GM21723 (cell line): ENCODE measurements around the gene RPP25.
A peak's percentile ranks its signal among the peaks of the same experiment; 100 is the strongest.

Experiments used
- ATAC-seq: cut with Tn5 transposase; IDR thresholded peaks from one replicate; pipeline ENCODE4 v1.9.1; 2021; ENCODE audit warnings: mild to moderate bottlenecking, moderate library complexity; ENCODE audit not compliant: unreplicated experiment

The RPP25 gene

GRCh38 chr15:74956648-74957475 lies at the start of gene RPP25:
RPP25 (minus strand) TSS chr15:74956772; CDS start chr15:74956583, 189 bp downstream.
- ATAC-seq = peak; percentile 79

GRCh38 chr15:75002398-75002797 lies 45.8 kb upstream of the RPP25 start:
- ATAC-seq = no peak

- ATAC-seq = no peak
Measured at GRCh38 chr15:75001310-75001709, 44.7 kb upstream of the RPP25 start.

GRCh38 chr15:74997543-74997942 lies 41.0 kb upstream of the RPP25 start:
- no peak for ATAC-seq

GRCh38 chr15:74997141-74997540 lies 40.6 kb upstream of the RPP25 start:
- ATAC-seq = no peak

GRCh38 chr15:74995779-74996765 lies 39.5 kb upstream of the RPP25 start:
- no peak for ATAC-seq

- ATAC-seq = peak; percentile 70
Measured at GRCh38 chr15:74995182-74995778, 38.7 kb upstream of the RPP25 start, which contains the start of gene SCAMP5. SCAMP5 (plus strand) TSS chr15:74995563; CDS start chr15:75011840, 16,277 bp downstream.

GRCh38 chr15:74994685-74995084 lies 38.1 kb upstream of the RPP25 start:
- ATAC-seq = no peak

- no peak for ATAC-seq
Measured at GRCh38 chr15:74994236-74994635, 37.7 kb upstream of the RPP25 start.

GRCh38 chr15:74992619-74993018 lies 36.0 kb upstream of the RPP25 start:
- no peak for ATAC-seq

- no peak for ATAC-seq
Measured at GRCh38 chr15:74989527-74989926, 33.0 kb upstream of the RPP25 start.

- ATAC-seq = no peak
Measured at GRCh38 chr15:74988007-74988800, 31.6 kb upstream of the RPP25 start.

- ATAC-seq = no peak
Measured at GRCh38 chr15:74983725-74984231, 27.2 kb upstream of the RPP25 start.

- no peak for ATAC-seq
Measured at GRCh38 chr15:74982183-74982582, 25.6 kb upstream of the RPP25 start.

- ATAC-seq = no peak
Measured at GRCh38 chr15:74978503-74978902, 21.9 kb upstream of the RPP25 start.

- no peak for ATAC-seq
Measured at GRCh38 chr15:74978077-74978476, 21.5 kb upstream of the RPP25 start.

GRCh38 chr15:74977599-74977998 lies 21.0 kb upstream of the RPP25 start:
- no peak for ATAC-seq

- ATAC-seq = no peak
Measured at GRCh38 chr15:74976159-74976558, 19.6 kb upstream of the RPP25 start.

GRCh38 chr15:74967670-74968069 lies 11.1 kb upstream of the RPP25 start:
- no peak for ATAC-seq

GRCh38 chr15:74964794-74965193 lies 8.2 kb upstream of the RPP25 start:
- ATAC-seq = no peak
